ENCODE results near the gene HDAC7.

Gene HDAC7

GRCh38 chr12:47803191-47803875, 16.4 kb downstream of the HDAC7 start:
- TF ChIP-seq ZFX (IDR thresholded peaks at IDR 0.05; ENCODE audit: borderline replicate concordance) (no peak), CTCF (IDR thresholded peaks at IDR 0.05) (no peak)

GRCh38 chr12:47802312-47802711, 17.4 kb downstream of the HDAC7 start:
- TF ChIP-seq CTCF (IDR thresholded peaks at IDR 0.05), result peak; percentile 31
- no peak for TF ChIP-seq ZFX (IDR thresholded peaks at IDR 0.05; ENCODE audit: borderline replicate concordance)
- H3K27ac ChIP-seq, result no peak overlapping the region

More at GRCh38 chr12:47803191-47803875, 16.4 kb downstream of the HDAC7 start:
- no peak overlapping the region for H3K27ac ChIP-seq

GRCh38 chr12:47801904-47802246, 17.8 kb downstream of the HDAC7 start:
- no peak overlapping the region for H3K27ac ChIP-seq
- no peak for TF ChIP-seq ZFX (IDR thresholded peaks at IDR 0.05; ENCODE audit: borderline replicate concordance)
- TF ChIP-seq CTCF (IDR thresholded peaks at IDR 0.05), result no peak

GRCh38 chr12:47801170-47801903, 18.4 kb downstream of the HDAC7 start:
- no peak overlapping the region for H3K27ac ChIP-seq
- TF ChIP-seq ZFX (IDR thresholded peaks at IDR 0.05; ENCODE audit: borderline replicate concordance) (no peak), CTCF (IDR thresholded peaks at IDR 0.05) (no peak)

- H3K27ac ChIP-seq, result no peak overlapping the region
- TF ChIP-seq CTCF (IDR thresholded peaks at IDR 0.05) (no peak), ZFX (IDR thresholded peaks at IDR 0.05; ENCODE audit: borderline replicate concordance) (no peak)
Measured at GRCh38 chr12:47800582-47800981, 19.1 kb downstream of the HDAC7 start.

GRCh38 chr12:47799357-47799955, 20.2 kb downstream of the HDAC7 start:
- H3K27ac ChIP-seq, result no peak overlapping the region
- TF ChIP-seq ZFX (IDR thresholded peaks at IDR 0.05; ENCODE audit: borderline replicate concordance) (no peak), CTCF (IDR thresholded peaks at IDR 0.05) (no peak)
